HPDE6-E6E7 (cell line): Measurements from ENCODE around the gene PALLD.
"Not testable (repeated sequence)": the region's sequence is repeated elsewhere in the genome, so short reads cannot be mapped to it uniquely, and the experiment has no call there.

Experiments used
- DNase-seq: peaks from one replicate; pipeline ENCODE4 v3.0.0; 2011; ENCODE audit warnings: missing footprints; ENCODE audit errors: extremely low spot score

PALLD gene

DNA sequence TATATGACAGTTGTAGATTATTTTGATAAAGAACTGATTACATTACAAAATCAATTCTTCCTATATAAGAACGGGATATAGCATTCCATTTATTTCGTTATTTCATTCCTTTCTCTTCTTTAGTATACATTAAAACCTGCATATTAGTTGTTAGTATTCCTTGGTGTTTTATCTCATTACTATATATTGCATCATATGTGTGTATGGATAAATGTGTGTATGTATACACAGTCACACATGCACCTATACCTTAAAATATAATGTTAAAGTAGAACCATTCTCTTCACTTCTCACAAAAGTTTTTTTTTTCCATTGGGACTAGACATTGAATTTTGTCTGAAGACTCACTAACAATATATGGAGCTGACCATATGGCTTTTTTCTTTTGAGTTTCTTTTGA lies 5.3 kb upstream of the PALLD start:
- DNase-seq, result no peak

DNA sequence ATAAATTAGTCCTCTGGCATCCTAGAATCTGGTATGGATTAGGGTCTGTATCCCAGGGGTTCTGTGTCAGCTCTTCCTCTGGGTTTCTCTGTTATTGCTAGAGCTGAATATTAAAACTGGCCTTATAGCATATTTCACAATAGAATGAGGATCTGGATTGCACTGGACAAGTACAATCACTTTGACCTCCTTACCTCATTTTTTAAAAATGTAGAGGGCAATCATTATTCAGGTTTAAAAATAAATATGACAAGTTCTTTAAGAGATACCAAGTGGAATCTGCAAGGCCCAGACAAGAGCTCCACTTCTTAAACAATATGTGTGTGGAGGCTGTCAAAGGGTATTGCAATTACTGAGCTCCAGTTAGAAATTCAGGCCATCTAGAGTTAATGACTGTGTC lies 1.4 kb downstream of the PALLD start:
- DNase-seq, result no peak

DNA sequence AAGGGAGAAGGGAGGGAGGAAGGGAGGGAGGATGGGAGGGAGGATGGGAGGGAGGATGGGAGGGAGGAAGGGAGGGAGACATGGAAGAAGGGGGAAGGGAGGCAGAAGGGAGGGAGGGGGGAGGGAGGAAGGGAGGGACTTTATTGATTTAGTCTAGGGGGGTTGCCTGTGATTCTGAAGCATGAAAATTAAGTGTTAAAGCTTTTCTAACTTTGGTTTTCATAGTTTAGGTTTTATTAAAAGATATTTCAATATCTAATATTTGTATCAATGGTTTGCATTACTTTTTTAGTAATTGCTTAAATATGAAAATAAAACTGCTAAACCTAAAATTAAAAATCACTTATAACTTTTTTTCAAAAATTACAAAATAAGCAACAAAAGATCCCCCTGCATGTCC lies 2.4 kb downstream of the PALLD start:
- DNase-seq, result no peak

DNA sequence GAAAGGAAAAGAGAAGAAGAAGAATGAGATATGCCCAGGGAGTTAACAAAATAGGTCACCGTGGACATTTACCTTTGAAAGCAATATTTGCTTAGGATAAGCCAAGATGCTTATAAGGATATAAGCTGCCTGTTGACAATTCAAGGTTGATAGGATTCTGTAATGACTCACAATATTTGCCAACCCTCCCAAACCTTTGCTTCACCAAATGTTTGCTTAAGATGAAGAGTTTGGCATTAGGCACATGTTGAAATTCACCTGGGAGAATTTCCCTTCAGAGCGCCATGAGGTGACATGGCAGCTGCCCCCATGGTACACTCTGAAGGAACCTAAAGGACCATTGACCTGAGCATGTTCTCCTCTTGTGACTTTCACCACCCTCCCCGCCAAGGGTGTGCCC lies 4.6 kb downstream of the PALLD start:
- no peak for DNase-seq

DNA sequence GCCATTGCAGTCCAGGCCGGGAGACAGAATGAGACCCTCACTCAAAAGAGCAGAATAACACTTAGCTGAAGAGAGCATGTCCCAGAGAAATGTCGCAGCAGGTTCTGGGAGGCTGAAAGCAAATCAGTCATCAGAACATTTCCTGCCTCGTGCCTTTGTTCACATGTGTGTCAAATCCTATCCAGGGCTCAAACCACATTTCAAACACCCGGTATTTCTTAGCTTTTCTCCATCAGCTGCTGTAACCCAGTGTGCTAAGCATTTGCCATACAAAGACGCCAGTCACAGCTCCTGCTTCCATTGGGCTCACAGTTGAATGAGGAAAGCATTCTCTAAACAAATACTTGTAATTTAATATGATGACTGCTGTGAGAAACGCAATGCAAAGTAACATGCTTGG lies 6.0 kb downstream of the PALLD start:
- no peak for DNase-seq

DNA sequence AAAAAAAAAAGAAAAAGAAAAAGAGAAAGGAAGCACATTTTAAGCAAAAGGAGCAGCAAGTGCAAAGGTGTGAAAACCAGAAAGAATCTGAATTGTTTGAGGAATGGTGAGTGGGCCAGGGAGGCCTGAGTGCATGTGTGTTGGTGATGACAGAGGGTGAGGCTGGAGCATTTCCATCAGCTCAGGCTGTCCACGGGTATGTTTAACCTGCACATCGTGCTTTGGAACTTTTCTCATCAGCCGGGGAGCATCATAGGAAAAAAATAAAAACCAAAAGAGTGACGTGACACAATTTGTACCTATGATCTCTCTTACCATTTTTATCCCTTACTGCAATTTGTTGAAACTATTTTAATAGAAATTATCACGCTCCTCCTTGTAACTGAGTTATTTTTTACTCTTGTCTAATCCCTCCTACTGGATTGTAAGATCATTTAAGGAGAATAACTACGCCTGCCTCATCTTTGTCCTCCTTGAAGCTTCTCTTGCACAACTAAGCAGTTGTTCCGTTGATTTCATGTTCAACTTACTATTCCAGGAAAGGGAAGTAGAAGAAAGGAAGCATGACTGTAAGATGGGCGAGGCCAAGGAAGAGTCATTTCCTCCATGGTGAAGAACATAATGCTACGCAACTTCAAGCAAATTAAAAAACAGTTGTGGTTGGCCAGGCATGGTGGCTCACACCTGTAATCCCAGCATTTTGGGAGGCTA lies 7.0 kb downstream of the PALLD start:
- DNase-seq, result no peak

DNA sequence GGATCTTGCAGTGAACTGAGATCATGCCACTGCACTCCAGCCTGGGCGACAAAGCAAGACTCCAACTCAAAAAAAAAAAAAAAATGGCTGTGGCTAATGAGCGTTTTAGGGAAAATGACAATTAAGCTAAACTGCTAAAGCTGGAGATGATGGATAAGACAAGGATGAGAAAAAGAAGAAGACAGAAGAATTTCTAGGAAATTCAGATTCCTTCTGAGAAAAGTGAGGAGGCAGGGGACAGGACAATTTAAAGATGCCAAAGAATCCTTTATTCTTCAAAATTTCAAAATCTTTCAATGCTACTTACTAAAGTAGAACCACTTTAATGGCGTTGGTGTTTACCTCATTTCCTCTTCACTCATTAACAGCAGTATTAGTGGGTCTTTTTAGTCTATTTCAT lies 7.7 kb downstream of the PALLD start:
- no peak for DNase-seq

DNA sequence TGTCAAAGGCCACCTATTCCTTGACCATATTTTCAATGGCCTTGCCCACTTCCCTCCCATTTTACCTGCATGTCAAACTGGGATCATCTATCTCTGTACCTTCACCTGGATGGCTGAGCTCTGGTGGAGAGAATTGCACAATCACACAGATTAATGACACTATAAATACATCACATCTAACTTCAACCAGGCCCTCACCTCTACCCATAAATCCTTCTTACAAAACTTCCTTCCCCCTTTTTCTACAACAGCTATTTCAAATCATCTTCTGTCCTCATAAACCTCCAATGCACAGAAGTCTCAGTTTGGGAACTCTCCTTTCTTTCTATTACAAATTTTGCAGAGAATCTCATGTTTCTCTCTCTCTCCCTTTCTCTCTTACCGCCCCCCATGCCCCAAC lies 9.2 kb downstream of the PALLD start:
- no peak for DNase-seq

DNA sequence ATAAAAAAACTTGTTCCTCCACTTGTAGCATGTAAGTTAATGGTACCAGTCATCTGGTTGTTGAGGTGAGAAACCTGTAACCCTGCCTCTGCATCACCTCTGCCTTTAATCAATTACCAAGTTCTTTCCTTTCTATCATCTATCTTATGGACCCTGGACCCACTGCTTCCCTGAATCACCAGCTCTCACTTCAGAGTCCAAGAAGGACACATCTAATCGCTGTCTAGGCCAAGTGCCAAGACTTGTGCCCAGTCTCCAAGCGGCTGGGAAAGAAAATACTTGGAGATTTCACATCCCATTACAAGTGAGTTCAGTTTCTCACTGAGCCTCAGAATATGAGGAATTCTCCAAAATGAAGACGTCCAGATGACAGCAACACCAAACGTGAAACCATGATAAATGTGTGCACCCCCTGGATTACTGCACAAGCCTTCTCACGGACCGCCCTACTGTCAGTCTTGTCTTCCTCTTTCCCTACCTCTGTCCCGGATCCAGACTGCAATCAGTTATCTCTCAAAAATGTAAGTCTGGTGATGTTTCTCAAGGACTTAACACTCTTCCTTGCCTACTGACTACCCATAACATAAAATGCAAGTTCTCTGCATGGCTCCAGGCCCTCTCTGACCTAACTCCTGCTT lies 10.4 kb downstream of the PALLD start:
- no peak for DNase-seq

DNA sequence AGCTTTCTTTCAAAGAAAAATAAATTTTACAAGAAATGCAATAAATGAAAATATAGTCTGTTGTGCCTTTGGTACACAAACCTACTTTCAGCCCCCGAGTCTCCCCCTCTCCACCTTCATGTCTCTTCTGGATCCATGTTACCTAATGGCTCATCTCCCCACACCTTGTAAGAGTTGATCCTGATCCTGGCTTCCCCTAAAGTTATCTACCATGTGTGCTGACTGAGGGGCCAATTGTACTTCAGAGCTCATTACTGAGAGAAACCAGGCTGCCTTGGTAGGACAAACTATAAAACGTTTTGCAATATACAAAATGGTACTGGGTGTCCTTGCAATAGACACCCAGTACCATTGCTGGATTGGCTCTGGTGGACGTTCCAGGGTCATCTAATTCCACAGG lies 11.8 kb downstream of the PALLD start:
- DNase-seq, result no peak

DNA sequence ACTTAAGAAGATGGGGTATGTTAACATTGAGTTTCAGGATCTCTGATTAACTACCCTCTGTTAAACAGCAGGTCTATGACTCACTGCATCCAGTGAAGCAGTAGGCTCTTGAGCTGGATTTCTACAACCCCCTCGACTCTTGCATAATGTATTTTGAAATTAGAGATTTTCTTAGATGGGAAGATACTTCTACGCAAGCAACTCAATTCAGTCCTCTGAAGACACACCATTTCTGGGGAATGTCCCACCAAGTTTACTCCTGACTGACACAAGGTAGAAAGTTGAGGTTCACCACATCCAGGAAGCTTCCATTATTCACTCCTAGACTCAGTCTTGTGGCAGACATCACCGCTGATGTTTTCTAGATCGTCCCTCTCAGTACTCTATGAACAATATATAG lies 12.9 kb downstream of the PALLD start:
- DNase-seq, result no peak

DNA sequence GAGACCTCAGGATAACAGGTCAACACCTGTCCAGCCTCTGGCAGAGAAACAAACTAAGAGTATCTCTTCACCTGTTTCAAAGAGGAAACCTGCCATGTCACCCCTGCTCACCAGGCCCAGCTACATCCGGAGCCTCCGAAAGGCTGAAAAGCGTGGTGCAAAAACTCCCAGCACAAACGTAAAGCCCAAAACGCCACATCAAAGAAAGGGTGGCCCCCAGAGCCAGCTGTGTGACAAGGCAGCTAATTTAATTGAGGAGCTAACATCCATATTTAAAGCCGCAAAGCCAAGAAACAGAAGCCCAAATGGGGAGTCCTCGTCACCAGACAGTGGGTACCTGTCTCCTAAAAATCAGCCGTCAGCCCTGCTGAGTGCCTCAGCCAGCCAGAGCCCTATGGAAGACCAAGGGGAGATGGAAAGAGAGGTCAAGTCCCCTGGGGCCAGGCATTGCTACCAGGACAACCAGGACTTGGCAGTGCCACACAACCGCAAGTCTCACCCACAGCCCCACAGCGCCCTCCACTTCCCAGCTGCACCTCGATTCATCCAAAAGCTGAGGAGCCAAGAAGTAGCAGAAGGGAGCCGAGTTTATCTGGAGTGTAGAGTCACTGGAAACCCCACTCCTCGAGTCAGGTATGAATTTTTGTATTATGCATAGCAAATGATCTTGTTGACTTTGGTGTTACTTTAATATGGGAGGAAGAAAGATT lies 15.1 kb downstream of the PALLD start:
- no peak for DNase-seq

DNA sequence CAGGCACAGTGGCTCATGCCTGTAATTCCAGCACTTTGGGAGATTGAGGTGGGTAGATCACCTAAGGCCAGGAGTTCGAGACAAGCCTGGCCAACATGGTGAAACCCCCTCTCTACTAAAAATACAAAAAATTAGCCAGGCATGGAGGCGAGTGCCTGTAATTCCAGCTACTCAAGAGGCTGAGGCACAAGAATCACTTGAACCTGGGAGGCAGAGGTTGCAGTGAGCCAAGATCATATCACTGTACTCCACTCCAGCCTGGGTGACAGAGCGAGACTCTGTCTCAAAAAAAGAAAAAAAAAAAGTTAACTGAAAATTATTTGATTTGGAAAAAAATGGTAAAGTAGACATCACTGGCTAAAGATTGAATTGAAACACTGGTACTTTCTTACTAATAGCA lies 17.0 kb downstream of the PALLD start:
- DNase-seq, result not testable (repeated sequence)

DNA sequence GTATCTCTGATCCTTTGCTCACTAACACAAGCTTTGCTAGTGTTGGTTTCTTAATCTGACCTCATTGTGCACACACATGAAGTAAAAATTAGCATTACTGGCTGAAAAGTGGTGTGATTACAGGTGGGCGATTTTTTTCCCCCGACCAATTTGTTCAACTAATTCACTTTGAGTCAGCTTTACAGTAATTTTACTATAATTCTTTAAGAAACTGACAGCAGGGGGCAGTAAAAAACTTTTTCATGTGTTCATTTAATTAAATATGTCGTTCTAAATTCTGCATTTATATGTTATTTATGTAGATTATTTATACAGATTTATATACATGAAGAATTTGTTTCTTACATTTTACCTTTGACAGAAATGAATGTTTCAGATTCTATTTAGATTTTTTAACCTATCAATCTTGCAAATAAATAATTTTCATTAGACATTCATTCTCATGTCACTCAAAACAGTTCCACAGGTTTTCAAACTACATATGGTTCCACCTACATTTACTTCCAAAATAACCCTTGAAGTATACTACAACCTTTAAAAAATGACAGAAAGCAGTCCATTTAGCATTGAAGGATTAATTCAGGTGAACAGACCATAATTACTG lies 17.5 kb downstream of the PALLD start:
- no peak for DNase-seq

DNA sequence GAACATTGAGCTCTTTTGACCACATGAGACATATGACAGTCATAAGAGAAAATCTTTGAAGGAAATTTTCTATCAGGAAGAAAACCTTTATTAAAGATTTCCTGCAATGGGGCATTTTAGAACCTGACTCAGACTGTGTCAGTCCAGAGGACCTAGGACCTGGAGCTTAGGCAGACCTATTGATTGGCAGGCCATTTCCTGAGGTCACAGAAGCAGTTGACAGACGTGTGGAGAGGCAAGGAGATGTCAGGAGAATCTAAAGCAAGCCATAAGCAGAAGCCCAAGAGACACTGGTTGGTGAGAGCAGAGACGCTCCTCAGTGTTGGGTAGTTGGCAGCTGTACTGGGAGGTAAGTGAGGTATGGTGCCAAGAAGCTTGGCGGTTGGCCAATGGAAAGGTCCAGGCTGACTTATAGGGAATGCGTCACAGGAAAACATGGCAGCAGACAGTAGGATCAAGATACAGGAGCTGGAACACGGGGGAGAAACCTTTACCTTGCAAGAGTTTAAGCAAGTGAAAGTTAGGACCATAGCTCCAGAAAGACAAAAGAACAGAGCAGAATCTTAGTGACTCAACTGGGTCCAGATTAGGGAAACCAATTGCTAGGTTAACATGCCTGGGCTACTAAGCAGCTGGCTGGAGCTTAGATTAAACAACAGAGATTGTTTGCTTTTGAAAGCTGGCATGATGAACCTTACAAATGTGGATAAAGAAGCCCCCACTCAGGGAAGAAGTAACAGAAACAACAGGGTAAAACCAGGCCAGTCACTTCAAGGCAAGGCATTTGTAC lies 18.6 kb downstream of the PALLD start:
- no peak for DNase-seq

DNA sequence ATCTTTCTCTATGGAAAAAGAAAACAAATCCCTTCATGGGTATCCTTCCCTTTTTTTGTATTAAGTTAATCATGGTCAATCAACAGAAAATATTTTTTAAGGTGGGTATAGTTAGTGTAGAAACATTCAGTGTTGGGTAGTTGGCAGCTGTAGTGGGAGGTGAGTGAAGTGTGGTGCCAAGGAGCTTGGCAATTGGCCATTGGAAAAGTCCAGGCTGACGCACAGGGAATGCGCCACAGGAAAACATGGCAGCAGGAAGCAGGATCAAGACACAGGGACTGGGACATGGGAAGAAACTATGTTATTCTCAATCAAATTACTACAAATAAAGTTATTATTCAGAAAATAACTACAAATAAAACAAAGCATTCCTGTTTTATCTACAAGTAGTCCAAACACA lies 20.0 kb downstream of the PALLD start:
- DNase-seq, result no peak

DNA sequence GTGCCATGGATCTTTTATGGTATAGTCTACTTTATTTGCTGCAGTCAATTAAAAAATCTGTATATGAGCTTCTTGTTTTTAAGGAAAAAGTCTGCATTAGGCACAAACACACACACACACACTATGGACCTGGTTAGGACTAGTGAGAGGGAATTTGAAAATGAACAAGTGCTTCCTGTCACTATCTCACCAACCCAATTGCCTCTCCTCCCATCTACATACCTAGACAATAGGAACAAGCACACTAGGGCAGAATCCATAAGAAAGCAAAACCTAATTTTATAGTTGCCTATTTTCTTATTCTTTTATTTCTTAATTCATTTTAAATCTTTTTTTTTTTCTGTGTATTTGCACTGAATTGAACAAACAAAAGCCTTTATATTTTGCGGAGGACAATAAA lies 22.7 kb downstream of the PALLD start:
- DNase-seq, result no peak

DNA sequence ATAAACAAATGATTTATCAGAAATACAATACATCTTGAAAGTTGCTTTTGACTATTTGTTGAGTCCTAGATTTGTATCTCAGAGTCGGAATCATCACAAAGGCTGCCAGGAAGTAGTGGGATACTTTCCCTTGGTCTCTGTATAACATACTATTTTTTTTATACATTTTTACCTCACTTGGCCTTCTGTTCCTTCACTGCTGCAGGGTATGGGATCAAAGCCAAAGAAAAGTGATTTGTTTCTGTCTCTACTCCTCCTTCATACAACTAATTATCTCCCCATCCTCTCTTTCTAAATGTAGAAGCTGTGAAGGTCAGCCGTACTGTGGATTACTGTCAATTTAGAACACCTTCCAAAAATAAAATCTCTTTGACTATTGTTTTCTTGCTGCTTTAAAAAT lies 24.9 kb downstream of the PALLD start:
- no peak for DNase-seq

DNA sequence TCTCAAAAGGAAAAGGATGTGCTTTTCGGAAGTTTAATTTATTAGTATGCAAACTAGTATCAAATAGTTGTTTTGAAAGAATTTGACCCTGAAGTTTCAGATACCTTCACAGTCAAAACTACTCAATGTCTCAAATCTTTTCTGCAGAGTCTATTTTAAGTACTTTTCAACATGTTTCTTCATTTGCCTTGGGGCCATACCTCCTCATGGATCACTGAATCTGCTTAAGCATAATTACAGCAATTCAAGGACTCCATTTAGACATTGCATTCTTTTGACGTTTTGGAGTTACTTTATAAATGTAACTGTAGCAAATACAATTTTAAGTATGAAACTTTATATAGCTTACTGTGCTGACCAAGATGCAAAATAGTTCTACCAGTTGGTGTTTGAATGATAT lies 25.5 kb downstream of the PALLD start:
- DNase-seq, result no peak

DNA sequence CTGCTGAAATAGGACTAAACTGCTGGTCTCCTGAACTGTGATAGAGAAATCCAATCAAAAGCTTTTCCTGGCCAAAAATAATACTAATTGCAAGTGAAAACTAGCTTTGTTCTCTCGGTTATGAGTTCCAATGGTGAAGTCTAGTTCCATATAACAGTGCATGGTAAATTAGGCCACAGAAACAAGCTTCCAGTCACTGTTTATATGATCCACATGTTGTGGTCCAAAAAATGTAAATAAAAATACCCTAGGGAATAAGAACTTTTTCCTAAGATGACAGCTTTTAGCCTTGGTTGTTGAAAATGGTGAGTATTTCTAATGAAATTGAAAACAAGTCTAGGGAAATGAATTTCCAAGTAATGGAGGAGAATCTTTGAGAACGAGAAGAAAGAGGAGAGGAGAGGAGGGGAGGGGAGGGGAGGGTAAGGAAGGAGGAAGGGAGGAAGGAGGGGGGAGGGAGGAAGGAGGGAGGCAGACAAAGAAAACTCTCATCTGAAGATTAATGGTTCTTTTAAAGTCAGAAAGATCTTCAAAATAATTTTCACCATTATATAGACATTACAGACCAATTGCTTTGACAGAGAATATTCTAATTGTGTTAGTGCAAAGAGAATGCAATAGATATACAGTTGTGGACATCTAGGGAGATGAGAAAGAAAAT lies 26.1 kb downstream of the PALLD start:
- no peak for DNase-seq

DNA sequence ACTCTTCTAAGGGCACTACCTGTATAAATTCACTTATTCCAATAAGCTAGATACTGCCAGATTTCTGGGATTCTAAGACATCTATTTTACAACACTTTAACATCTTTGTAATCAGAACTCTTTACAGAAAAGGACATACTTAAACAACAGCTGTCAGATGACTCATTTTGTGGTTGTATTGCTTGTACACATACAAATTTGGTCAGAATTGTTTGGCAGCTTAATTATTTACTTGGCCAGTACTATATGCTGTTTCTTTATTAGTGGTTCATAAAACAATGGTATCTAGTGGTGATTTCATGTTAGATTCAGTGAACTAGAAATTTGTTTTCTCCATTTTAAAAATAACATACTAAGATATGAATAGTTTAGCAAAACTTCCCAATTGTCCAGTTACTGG lies 27.2 kb downstream of the PALLD start:
- DNase-seq, result peak; percentile 16

DNA sequence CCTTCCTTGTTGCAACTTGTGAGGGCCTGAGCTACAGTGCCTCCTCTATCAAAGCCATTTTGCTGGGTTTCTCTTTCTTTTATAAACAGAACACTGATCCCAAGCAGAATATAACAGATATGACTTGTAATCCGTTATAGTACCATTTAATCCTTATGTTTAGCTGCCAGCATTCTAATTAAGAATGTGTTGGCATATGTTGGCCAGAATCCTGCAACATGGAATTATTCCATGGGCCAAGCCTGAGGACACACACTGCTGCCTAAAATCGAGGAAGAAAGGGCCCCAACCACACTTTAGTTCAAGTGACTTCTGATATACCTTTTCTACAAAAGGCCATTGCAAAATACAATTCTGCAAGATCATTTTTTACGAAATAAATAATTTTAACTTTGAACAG lies 28.0 kb downstream of the PALLD start:
- DNase-seq, result no peak
